HepG2 (cell line): ENCODE results near the gene ADAMTS2. TPM values are rescaled to one million over a fixed set of nuclear protein-coding genes. Genes with fewer than 3 reads are reported as not detected.

Experiments used
- ATAC-seq: fragments of 200-7000 bp; cut with Tn5 transposase; 3 replicates; pipeline ENCODE4 v1.9.1; 2020; ENCODE audit warnings: mild to moderate bottlenecking, moderate library complexity
- BruUV-seq: library from RNA; stranded (reverse); fragments of 400-500 nt; replicated peaks from 2 replicates; lab custom pipeline; 2021; lab: Mats Ljungman, UMichigan
- CTCF ChIA-PET: fragments of 300-600 bp; formaldehyde crosslinking; extraction: SDS; loops from one replicate; lab custom pipeline; 2021; ENCODE audit warnings: low total read pairs, inconsistent platforms, low intra/inter-chr PET ratio; lab: Yijun Ruan, JAX
- POLR2A ChIA-PET: fragments of 350-600 bp; sonication (Branson Sonifier 250); formaldehyde crosslinking; loops from one replicate; lab custom pipeline; 2020; ENCODE audit warnings: antibody characterized with exemption, inconsistent platforms; lab: Yijun Ruan, JAX
- DNase-seq: peaks from one replicate; pipeline ENCODE4 v3.0.0-alpha.2; 2015; ENCODE audit warnings: low spot score
- FAIRE-seq: peaks from 3 replicates; lab custom pipeline; 2011; peaks lifted over from hg19 to GRCh38; lab: Jason Lieb, UNC
- H2AFZ ChIP-seq: one replicate; pipeline ENCODE4 v1.6.1; 2011; ENCODE audit warnings: low read length, inconsistent platforms
- H3K27ac ChIP-seq: fragments of 300-600 bp; 3 replicates; pipeline ENCODE4 v1.8.0; 2011; ENCODE audit warnings: mixed run types, mild to moderate bottlenecking, mixed read lengths, low read length, inconsistent platforms; ENCODE audit not compliant: insufficient read depth; ENCODE audit errors: extremely low read length
- H3K27me3 ChIP-seq, 2 experiments: fragments of 200-600 bp in 1 of 2; 2 replicates in 1 of 2; 3 replicates in 1 of 2; pipeline versions ENCODE4 v1.6.0 to v1.8.0; 2011; ENCODE audit warnings: low read length in 2 of 2, mild to moderate bottlenecking in 2 of 2, moderate library complexity in 2 of 2, inconsistent platforms in 1 of 2; ENCODE audit not compliant: insufficient read depth in 2 of 2, control insufficient read depth in 1 of 2
- H3K36me3 ChIP-seq, 2 experiments: fragments of 200-600 bp in 1 of 2; replicated peaks in 1 of 2; 2 replicates in 1 of 2; 3 replicates in 1 of 2; pipeline versions ENCODE4 v1.5.1 to v1.8.0; 2011; ENCODE audit warnings: low read length in 2 of 2, inconsistent platforms in 1 of 2; ENCODE audit not compliant: insufficient read depth in 2 of 2, control insufficient read depth in 1 of 2
- H3K4me1 ChIP-seq: 2 replicates; pipeline ENCODE4 v1.5.1; 2012; ENCODE audit warnings: low read length, inconsistent platforms; ENCODE audit not compliant: insufficient read depth
- H3K4me2 ChIP-seq: 2 replicates; pipeline ENCODE4 v1.6.0; 2011; ENCODE audit warnings: low read depth, low read length, inconsistent platforms
- H3K4me3 ChIP-seq, 3 experiments: fragments of 200-600 bp in 1 of 3; sonication (generic), shearing (Covaris generic) in 1 of 3; replicated peaks in 1 of 3; 2 replicates each; pipeline ENCODE4 v1.5.1; 2011 to 2016; ENCODE audit warnings: low read length in 3 of 3, inconsistent platforms in 2 of 3, low read depth in 2 of 3, mild to moderate bottlenecking in 2 of 3, control low read depth in 1 of 3, mixed read lengths in 1 of 3; ENCODE audit not compliant: insufficient read depth in 1 of 3
- H3K79me2 ChIP-seq: one replicate; pipeline ENCODE4 v1.6.1; 2011; ENCODE audit warnings: low read length, inconsistent platforms; ENCODE audit not compliant: insufficient read depth
- H3K9ac ChIP-seq: 2 replicates; pipeline ENCODE4 v1.6.0; 2011; ENCODE audit warnings: mild to moderate bottlenecking, low read depth, low read length, inconsistent platforms; ENCODE audit not compliant: insufficient read depth
- H3K9me3 ChIP-seq: 2 replicates; pipeline ENCODE4 v1.5.1; 2012; ENCODE audit warnings: mild to moderate bottlenecking, low read length
- H4K20me1 ChIP-seq: 2 replicates; pipeline ENCODE4 v1.6.0; 2011; ENCODE audit warnings: inconsistent platforms, mild to moderate bottlenecking, low read length, moderate library complexity; ENCODE audit not compliant: insufficient read depth
- DMTF1 ChIP-seq: sonication (generic); formaldehyde crosslinking; IDR thresholded peaks from 2 replicates; pipeline ENCODE4 v1.4.0; 2020; ENCODE audit warnings: mild to moderate bottlenecking, missing genetic modification reagents
- DRAP1 ChIP-seq: IDR thresholded peaks from 2 replicates; pipeline ENCODE4 v1.6.1; 2016; ENCODE audit warnings: missing genetic modification reagents, missing compliant biosample characterization
- MAFF ChIP-seq: IDR thresholded peaks from 2 replicates; pipeline ENCODE4 v1.6.1; 2011; ENCODE audit warnings: low read depth, low read length, improper control_type of control experiment
- MIER3 ChIP-seq: IDR thresholded peaks from 2 replicates; pipeline ENCODE4 v1.6.1; 2016; ENCODE audit warnings: missing compliant biosample characterization, borderline replicate concordance
- MIXL1 ChIP-seq: IDR thresholded peaks from 2 replicates; pipeline ENCODE4 v1.6.1; 2016
- NR3C1 ChIP-seq: sonication (generic); formaldehyde crosslinking; IDR thresholded peaks from 2 replicates; pipeline ENCODE4 v1.4.0; 2020; ENCODE audit warnings: missing genetic modification reagents
- SCMH1 ChIP-seq: sonication (generic); formaldehyde crosslinking; IDR thresholded peaks from 2 replicates; pipeline ENCODE4 v1.9.0; 2021; ENCODE audit warnings: missing genetic modification reagents, mild to moderate bottlenecking, borderline replicate concordance
- ZFP36 ChIP-seq: fragments of 150-350 bp; IDR thresholded peaks from 2 replicates; pipeline ENCODE4 v1.6.1; 2018; ENCODE audit warnings: borderline replicate concordance, low read length, low read depth; ENCODE audit not compliant: partially characterized antibody
- ZHX2 ChIP-seq, 2 experiments: sonication (generic) in 1 of 2; formaldehyde crosslinking in 1 of 2; IDR thresholded peaks; 2 replicates each; pipeline versions ENCODE4 v1.6.1 to v1.9.0; 2014 to 2022; ENCODE audit warnings: antibody characterized with exemption in 1 of 2, borderline replicate concordance in 1 of 2, inconsistent platforms in 1 of 2, low read depth in 1 of 2, missing genetic modification reagents in 1 of 2
- ZNF207 ChIP-seq: fragments of 450-650 bp; IDR thresholded peaks from 2 replicates; pipeline ENCODE4 v1.6.1; 2016; ENCODE audit warnings: antibody characterized with exemption, borderline replicate concordance
- ZNF383 ChIP-seq: sonication (generic); formaldehyde crosslinking; IDR thresholded peaks from 2 replicates; pipeline ENCODE4 v1.4.0; 2020; ENCODE audit warnings: missing genetic modification reagents, mild to moderate bottlenecking, borderline replicate concordance
- ZNF558 ChIP-seq: sonication (generic); formaldehyde crosslinking; IDR thresholded peaks from 2 replicates; pipeline ENCODE4 v1.9.0; 2022; ENCODE audit warnings: mild to moderate bottlenecking, missing genetic modification reagents, borderline replicate concordance
- ZSCAN21 ChIP-seq: sonication (generic); formaldehyde crosslinking; IDR thresholded peaks from 2 replicates; pipeline ENCODE4 v1.8.0; 2022; ENCODE audit warnings: mild to moderate bottlenecking, missing genetic modification reagents, moderate library complexity, borderline replicate concordance
- WGBS: methylation state at CpG from one replicate; pipeline ENCODE4 v1.1.6; 2017; ENCODE audit warnings: low lambda C conversion rate; 5-methylcytosine and 5-hydroxymethylcytosine counted together
- in situ Hi-C: cut with HindIII; loops from 2 replicates; pipeline ENCODE4 v1.10.0; 2017; ENCODE audit warnings: low pct_unique_long_range_greater_than_20kb; ENCODE audit not compliant: extremely low pct_ligation_motif_present
- intact Hi-C: fragments of 100-400 bp; cut with micrococcal nuclease; formaldehyde crosslinking; loops from one replicate; pipeline ENCODE4 v1.10.0; 2022; ENCODE audit not compliant: unreplicated experiment
- polyA plus RNA-seq, 8 experiments: library from polyadenylated mRNA; depleted of rRNA in 3 of 8; stranded (reverse) in 7 of 8; unstranded in 1 of 8; fragments of >200 nt; fragmentation: Illumina TruSeq in 4 of 8; extraction: Trizol in 4 of 8; gene quantifications; 2 replicates each; pipeline versions ENCODE4 v1.2.1 to v1.2.3, GENCODE V29; 2011 to 2016; ENCODE audit warnings: low read depth in 4 of 8, missing spikeins in 1 of 8, mixed read lengths in 1 of 8; ENCODE audit not compliant: insufficient read depth in 1 of 8
- total RNA-seq, 5 experiments: library from RNA; depleted of rRNA; stranded (reverse); fragments of >200 nt; fragmentation: Illumina TruSeq; extraction: Trizol; gene quantifications; 2 replicates each; pipeline ENCODE4 v1.2.3, GENCODE V29; 2016; ENCODE audit warnings: low read depth in 1 of 5

ADAMTS2 gene
- total and polyA plus RNA-seq, 2 of the 13 experiments (the other 11 are each of a cell fraction or from before 2014, with no cell fraction given), result 0.24 to 3.5 TPM

DNA sequence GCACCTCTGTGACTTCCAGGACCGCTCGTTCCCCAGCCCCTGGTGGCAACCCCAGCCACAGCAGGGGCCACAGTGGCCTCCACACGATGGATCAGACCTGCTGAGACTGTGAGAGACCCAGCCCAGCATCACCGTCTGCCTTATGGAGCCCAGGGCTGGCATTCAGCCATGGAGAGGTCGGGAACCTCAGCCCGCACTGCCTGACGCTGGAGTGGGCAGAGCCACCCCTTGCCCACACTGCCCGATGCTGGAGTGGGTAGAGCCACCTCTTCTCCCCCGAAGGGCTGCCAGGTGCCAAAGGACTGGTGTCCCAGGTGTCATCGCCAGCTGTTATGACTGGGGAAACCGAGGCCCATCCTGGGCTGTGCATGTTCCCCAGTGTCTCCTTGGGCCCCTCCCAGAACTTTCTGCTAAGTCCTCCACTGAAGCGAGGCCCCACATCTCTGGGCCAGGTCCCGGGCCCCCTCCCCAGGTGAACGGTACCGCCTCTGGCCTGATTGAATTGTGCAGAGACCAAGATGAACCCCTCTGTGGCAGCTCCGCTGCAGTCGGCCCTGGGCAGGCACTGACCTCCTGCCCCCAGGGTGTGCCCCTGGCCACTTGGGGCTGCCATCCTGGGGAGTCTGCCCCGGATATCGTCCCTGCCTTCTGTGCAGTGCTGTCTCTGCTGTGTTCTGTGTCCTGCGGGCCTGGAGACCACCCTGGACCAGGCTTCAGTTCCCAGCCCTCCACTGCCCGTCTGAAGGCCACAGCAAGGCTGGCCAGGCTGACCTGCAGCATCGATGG, 137.1 kb downstream of the ADAMTS2 start:
- no peaks in the 10 kb centered on the region for H3K4me1 ChIP-seq
- intact Hi-C loops, result no loop called here
- no peaks in the 10 kb centered on the region for H3K9me3 ChIP-seq
- in situ Hi-C loops, result no loop called here
- no peaks in the 10 kb centered on the region for H4K20me1 ChIP-seq
- H3K79me2 ChIP-seq, result no peaks in the 10 kb centered on the region
- H3K27ac ChIP-seq, result no peak overlapping the region
- POLR2A ChIA-PET, result no interaction called here
- H3K27me3 ChIP-seq, result peaks cover 8 to 45% of the 10 kb centered on the region in 2 experiments
- H3K4me3 ChIP-seq, result no peak overlapping the region
- WGBS, result no CpG with 5 or more reads among the region's 22 CpGs
- CTCF ChIA-PET, result no interaction called here
- no peak overlapping the region for H2AFZ ChIP-seq
- peak; percentile 41 for ATAC-seq
- no peak overlapping the region for H3K4me2 ChIP-seq
- no peak for FAIRE-seq
- no peak for DNase-seq
- H3K36me3 ChIP-seq, result no peaks in the 10 kb centered on the region
- no TSS peak for BruUV-seq
- H3K9ac ChIP-seq, result no peak overlapping the region
- TF ChIP-seq MAFF, result no peak
- no peak for TF ChIP-seq ZSCAN21 (CRISPR knock-in tag)
- no peak for TF ChIP-seq SCMH1 (CRISPR knock-in tag)
- no peak for TF ChIP-seq ZNF558 (CRISPR knock-in tag)
- TF ChIP-seq MIXL1 (CRISPR knock-in tag), result no peak
- no peak for TF ChIP-seq NR3C1 (CRISPR knock-in tag)
- TF ChIP-seq MIER3, result no peak
- TF ChIP-seq ZFP36, result no peak
- no peak for TF ChIP-seq ZHX2 (IDR thresholded peaks at IDR 0.05; ENCODE audit: low read depth)
- no peak for TF ChIP-seq ZHX2 (CRISPR knock-in tag; IDR thresholded peaks at IDR 0.05; ENCODE audit: borderline replicate concordance)
- TF ChIP-seq ZNF383 (CRISPR knock-in tag), result no peak
- no peak for TF ChIP-seq DRAP1 (CRISPR knock-in tag)
- TF ChIP-seq ZNF207, result no peak
- no peak for TF ChIP-seq DMTF1
